B cell (primary cell): ENCODE results near the gene RALGAPB.

ENCODE experiments used
- CTCF ChIP-seq: fragments of 200-600 bp; IDR thresholded peaks from one replicate; pipeline ENCODE4 v1.8.0; 2022; ENCODE audit warnings: antibody characterized with exemption, mild to moderate bottlenecking
- EZH2 ChIP-seq: IDR thresholded peaks from 2 replicates; pipeline ENCODE4 v1.6.1; 2012; ENCODE audit warnings: borderline replicate concordance, low read depth, mild to moderate bottlenecking, moderate library complexity, low read length; ENCODE audit not compliant: insufficient read depth, poor library complexity, severe bottlenecking

DNA sequence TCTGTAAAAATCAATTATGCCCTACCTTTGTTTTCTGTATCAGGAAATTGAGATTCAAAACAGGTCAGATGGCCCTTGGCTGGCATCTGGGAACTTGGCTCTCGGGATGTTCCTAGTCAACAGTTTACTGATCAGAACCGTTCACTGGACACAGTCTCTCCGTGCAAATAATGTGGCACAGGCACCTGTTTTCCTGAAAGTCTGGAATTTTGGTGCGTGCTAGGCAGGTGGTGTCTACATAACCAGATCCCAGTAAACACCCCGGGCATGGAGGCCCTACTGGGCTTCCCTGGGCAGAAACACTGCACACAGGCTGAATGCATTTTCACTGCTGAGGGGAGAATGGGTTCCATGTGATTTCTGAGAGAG is 45.0 kb upstream of the RALGAPB start:
- TF ChIP-seq CTCF (no peak), EZH2 (no peak)
